ENCODE results near the gene PITPNM1.
"Not testable (repeated sequence)": the region's sequence is repeated elsewhere in the genome, so short reads cannot be mapped to it uniquely, and the experiment has no call there.

The PITPNM1 gene

GRCh38 chr11:67486481-67487195 lies 18.5 kb downstream of the PITPNM1 start:
- no peak for DNase-seq

- not testable (repeated sequence) for DNase-seq
These were observed 19.2 kb downstream of the PITPNM1 start for GRCh38 chr11:67485873-67486361.

- no peak for DNase-seq
These were observed 20.3 kb downstream of the PITPNM1 start for GRCh38 chr11:67484847-67485311.

GRCh38 chr11:67483831-67484665 lies 21.1 kb downstream of the PITPNM1 start:
- no peak for DNase-seq

GRCh38 chr11:67482827-67483798 lies 22.1 kb downstream of the PITPNM1 start, which contains the start of gene AIP:
Gene AIP (plus strand): TSS chr11:67483026. CDS start chr11:67483159, 133 bp downstream.
- DNase-seq = peak; percentile 97

- DNase-seq = no peak
These were observed 22.8 kb downstream of the PITPNM1 start for GRCh38 chr11:67482275-67482826.

- DNase-seq = not testable (repeated sequence)
These were observed 27.7 kb downstream of the PITPNM1 start for GRCh38 chr11:67477344-67478050.

- not testable (repeated sequence) for DNase-seq
These were observed 28.5 kb downstream of the PITPNM1 start for GRCh38 chr11:67476692-67477091.

GRCh38 chr11:67472882-67473281 lies 32.3 kb downstream of the PITPNM1 start:
- no peak for DNase-seq

GRCh38 chr11:67470337-67471002 lies 34.7 kb downstream of the PITPNM1 start:
- DNase-seq = no peak

- DNase-seq = no peak
These were observed 35.7 kb downstream of the PITPNM1 start for GRCh38 chr11:67469508-67469811.

GRCh38 chr11:67468759-67469507 lies 36.2 kb downstream of the PITPNM1 start, which contains the start of gene TMEM134:
Gene TMEM134 (minus strand): TSS chr11:67469251. CDS start chr11:67469192, 59 bp downstream.
- DNase-seq = peak; percentile 75

GRCh38 chr11:67468456-67468758 lies 36.8 kb downstream of the PITPNM1 start:
- DNase-seq = no peak

GRCh38 chr11:67468056-67468455 lies 37.1 kb downstream of the PITPNM1 start:
- DNase-seq = no peak

- no peak for DNase-seq
These were observed 38.0 kb downstream of the PITPNM1 start for GRCh38 chr11:67466962-67467771.

GRCh38 chr11:67466367-67466766 lies 38.8 kb downstream of the PITPNM1 start:
- DNase-seq = no peak

GRCh38 chr11:67465530-67465929 lies 39.6 kb downstream of the PITPNM1 start:
- DNase-seq = peak; percentile 62

- peak; percentile 27 for DNase-seq
These were observed 40.0 kb downstream of the PITPNM1 start for GRCh38 chr11:67465189-67465510.

- DNase-seq = peak; percentile 89
These were observed 40.6 kb downstream of the PITPNM1 start for GRCh38 chr11:67464411-67465188.
